Measurements from ENCODE around the gene CNNM3. TPM values are rescaled to one million over a fixed set of nuclear protein-coding genes. Genes with fewer than 3 reads are reported as not detected.

The CNNM3 gene
- total RNA-seq, 1 experiment from 2014 or later: 34.0 TPM

- intact Hi-C loops (cut with micrococcal nuclease; ENCODE audit: unreplicated experiment): no loop called here
- Histone ChIP-seq H3K9me3 (ENCODE audit: control insufficient read depth, insufficient read depth, low read depth, low read length) (no peaks in the 10 kb centered on the region), H3K27ac (ENCODE audit: low read length) (no peak overlapping the region), H3K36me3 (ENCODE audit: control insufficient read depth, insufficient read depth, low read length) (no peaks in the 10 kb centered on the region), H3K4me1 (ENCODE audit: control insufficient read depth, insufficient read depth, low read length) (no peaks in the 10 kb centered on the region), H3K4me3 (ENCODE audit: low read depth in 2 of 2, low read length in 2 of 2) (no peak overlapping the region), H3K27me3 (ENCODE audit: control insufficient read depth, insufficient read depth, low read length) (no peaks in the 10 kb centered on the region)
- TF ChIP-seq SIN3A (IDR thresholded peaks at IDR 0.05; ENCODE audit: borderline replicate concordance, insufficient read depth, low read depth, low read length) (no peak), REST (IDR thresholded peaks at IDR 0.05; ENCODE audit: insufficient read depth in 1 of 2, low read depth in 2 of 2, low read length in 1 of 2) (no peak), POLR2AphosphoS5 (IDR thresholded peaks at IDR 0.05; ENCODE audit: low read depth, low read length) (no peak), CTCF (IDR thresholded peaks at IDR 0.05) (no peak), TCF7L2 (IDR thresholded peaks at IDR 0.05; ENCODE audit: low read depth, low read length) (no peak)
- in situ Hi-C loops (cut with HindIII; ENCODE audit: low pct_unique_long_range_greater_than_20kb, low sequenced_read_pairs): no loop called here
- DNase-seq (ENCODE audit: low read depth, low spot score) (no peak), ATAC-seq (no peak)
- BruUV-seq (replicated peaks): no TSS peak
- POLR2A ChIA-PET: no interaction called here
- CTCF ChIA-PET: no interaction called here
Observed at GRCh38 chr2:96847586-96847985, 31.5 kb downstream of the CNNM3 start.

- no peaks in the 10 kb centered on the region for H3K27me3 ChIP-seq (ENCODE audit: control insufficient read depth, insufficient read depth, low read length)
- intact Hi-C loops (cut with micrococcal nuclease; ENCODE audit: unreplicated experiment) (no loop called here), in situ Hi-C loops (cut with HindIII; ENCODE audit: low pct_unique_long_range_greater_than_20kb, low sequenced_read_pairs) (no loop called here)
- H3K36me3 ChIP-seq (ENCODE audit: control insufficient read depth, insufficient read depth, low read length): no peaks in the 10 kb centered on the region
- no peaks in the 10 kb centered on the region for H3K9me3 ChIP-seq (ENCODE audit: control insufficient read depth, insufficient read depth, low read depth, low read length)
- H3K27ac ChIP-seq (ENCODE audit: low read length): no peak overlapping the region
- no TSS peak for BruUV-seq (replicated peaks)
- H3K4me1 ChIP-seq (ENCODE audit: control insufficient read depth, insufficient read depth, low read length): no peaks in the 10 kb centered on the region
- H3K4me3 ChIP-seq (ENCODE audit: low read depth in 2 of 2, low read length in 2 of 2): no peak overlapping the region
- ATAC-seq (no peak), DNase-seq (ENCODE audit: low read depth, low spot score) (no peak)
- ChIA-PET CTCF (no interaction called here), POLR2A (no interaction called here)
- TF ChIP-seq TCF7L2 (IDR thresholded peaks at IDR 0.05; ENCODE audit: low read depth, low read length) (no peak), SIN3A (IDR thresholded peaks at IDR 0.05; ENCODE audit: borderline replicate concordance, insufficient read depth, low read depth, low read length) (no peak), CTCF (IDR thresholded peaks at IDR 0.05) (no peak), POLR2AphosphoS5 (IDR thresholded peaks at IDR 0.05; ENCODE audit: low read depth, low read length) (no peak), REST (IDR thresholded peaks at IDR 0.05; ENCODE audit: insufficient read depth in 1 of 2, low read depth in 2 of 2, low read length in 1 of 2) (no peak)
Observed at GRCh38 chr2:96848264-96848663, 32.2 kb downstream of the CNNM3 start.
